NCI-H2107 treated with DMSO at 0.1 percent for 48 hours (cell line): ENCODE data around the gene SLC5A4.
"Not testable (repeated sequence)": the region's sequence is repeated elsewhere in the genome, so short reads cannot be mapped to it uniquely, and the experiment has no call there.

ENCODE experiments used
- DNase-seq: peaks from one replicate; lab custom pipeline; 2025; ENCODE audit not compliant: unreplicated experiment; lab: John Stamatoyannopoulos, UW

Gene SLC5A4

DNA sequence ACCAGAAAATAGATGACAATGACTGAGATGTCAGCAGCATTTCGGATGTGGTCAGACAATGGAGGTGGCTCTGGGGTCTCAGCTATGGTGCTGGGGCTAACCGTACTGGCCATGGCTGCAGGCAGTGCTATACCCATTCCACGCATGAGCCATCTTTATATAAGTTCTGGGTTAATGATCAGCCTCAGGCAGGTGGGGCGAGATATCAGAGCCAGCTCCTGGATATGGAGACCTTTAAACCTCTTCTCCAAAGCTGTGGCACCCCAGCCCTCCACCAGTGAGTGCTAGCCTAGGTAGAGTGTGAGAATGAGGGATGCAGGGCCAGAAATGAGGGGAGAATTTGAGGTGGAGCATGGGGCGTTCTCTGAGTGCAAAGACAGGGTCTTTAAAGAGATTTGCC, at the start of gene SLC5A4:
SLC5A4 (minus strand) TSS at position 131 of the 400 bp plus-strand sequence; CDS start at position 113, 18 bp downstream.
- DNase-seq = no peak

DNA sequence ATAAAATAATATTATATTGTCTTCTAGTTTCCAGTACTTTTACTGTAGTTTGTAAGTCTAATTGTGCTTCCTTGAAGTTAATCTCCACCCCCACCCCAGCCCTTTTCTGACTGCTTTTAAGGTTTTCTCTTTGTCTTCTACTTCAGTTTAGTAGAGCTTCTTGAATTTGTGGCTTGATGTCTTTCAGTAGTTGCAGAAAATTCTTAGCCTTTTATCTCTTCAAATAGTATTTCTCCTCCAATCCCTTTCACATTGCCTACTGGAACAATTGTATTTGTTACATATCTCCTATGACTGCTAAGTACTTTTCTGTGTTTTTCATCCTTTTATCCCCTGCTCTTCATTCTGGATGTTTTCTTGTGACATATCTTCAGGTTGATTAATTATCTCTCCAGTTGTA, 38.8 kb upstream of the SLC5A4 start:
- DNase-seq = not testable (repeated sequence)

DNA sequence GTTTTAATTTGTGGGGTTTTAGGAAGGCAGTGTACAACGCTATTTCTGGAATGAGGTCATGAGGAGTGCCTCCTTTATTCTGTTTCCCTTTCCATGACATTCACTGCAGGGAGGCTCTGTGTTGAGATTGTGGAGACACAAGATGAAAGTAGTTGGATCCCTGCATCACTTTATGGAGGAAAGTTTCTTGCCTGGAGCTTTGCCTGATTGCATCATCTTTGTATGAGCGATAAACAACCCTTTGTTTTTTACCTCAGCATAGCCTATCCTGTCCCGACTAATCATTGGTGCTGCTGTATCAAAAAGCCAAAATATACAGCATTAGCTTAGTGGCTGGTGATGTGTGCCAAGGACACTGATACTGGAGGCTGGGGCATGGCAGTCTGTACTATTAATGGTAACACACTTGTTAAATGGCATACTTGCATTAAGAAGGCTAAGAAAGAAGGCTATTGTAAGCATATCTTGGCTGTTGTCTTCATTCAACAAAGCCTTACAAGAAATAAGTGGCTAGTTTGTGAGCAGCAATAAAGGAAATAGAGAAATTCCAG, 31.2 kb upstream of the SLC5A4 start:
- DNase-seq = no peak

DNA sequence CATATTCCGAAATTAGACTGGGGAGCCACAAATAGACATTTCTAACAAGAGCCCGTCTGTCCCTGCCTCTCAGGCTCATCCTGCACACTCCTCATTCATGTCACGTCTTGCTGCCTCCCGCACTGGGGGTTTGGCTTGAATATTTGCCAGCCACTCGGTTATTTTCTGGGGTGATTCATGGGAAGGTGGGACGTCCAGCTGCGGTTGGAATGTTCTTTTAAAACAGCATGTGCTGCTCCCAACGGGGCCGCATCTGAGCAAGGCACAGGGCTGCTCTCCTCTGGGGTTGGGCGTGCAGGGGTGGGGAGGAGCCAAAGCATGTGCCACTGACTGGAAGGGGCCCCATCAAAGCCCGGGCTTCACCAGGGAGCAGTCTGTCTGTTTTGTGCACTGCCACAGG, 25.9 kb upstream of the SLC5A4 start:
- no peak for DNase-seq

DNA sequence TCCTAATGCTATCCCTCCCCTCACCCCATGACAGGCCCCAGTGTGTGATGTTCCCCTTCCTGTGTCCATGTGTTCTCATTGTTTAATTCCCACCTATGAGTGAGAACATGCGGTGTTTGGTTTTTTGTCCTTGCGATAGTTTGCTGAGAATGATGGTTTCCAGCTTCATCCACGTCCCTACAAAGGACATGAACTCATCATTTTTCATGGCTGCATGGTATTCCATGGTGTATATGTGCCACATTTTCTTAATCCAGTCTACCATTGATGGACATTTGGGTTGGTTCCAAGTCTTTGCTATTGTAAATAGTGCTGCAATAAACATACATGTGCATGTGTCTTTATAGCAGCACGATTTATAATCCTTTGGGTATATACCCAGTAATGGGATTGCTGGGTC, 20.2 kb upstream of the SLC5A4 start:
- DNase-seq = not testable (repeated sequence)

DNA sequence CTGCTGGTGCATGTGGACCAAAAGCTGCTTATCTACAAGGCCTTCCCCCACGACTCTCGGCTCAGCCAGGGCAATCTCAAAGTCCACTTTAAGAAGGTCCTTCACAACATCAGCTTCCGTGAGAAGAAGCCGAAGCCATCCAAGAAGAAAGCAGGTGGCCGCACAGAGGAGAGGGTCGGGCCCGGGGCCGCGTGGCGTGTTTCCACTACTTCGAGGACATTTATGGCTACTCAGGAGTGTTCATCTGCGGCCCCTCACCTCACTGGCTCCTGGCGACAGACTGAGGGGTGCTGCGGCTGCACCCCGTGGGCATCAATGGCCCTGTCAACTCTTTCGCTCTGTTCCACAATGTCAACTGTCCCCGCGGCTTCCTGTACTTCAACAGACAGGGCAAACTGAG, 16.2 kb upstream of the SLC5A4 start:
- DNase-seq = no peak

DNA sequence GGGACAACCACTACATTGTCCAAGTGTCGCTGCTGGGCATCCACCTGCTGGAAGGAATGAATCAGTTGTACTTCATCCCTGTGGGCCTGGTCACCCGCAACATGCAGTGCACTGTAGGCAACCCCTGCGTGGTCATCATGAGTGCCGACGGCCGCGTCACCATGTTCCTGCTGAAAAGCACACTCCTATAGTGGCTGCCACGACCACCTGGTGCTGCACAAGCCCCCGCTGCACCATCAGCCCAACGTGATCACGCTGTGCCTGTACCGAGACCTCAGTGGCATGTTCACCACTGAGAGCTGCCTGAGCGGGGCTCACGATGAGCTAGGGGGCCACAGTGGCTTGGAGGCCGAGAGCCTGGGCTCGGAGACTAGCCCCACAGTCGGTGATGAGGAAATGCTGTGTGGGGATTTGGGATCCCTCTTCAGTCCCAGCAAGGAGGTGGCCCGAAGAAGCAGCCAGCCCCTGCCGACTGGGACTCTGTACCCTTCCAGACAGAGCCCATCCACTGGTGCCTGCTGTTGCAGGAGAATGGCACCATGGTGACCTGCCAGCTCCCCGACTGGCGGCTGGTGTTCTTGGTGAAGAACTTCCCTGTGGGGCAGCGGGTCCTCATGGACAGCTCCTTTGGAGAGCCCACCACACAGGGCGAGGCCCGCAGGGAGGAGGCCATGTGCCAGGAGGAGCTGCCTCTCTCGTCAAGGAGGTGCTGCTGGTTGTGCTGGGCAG, 15.7 kb upstream of the SLC5A4 start:
- DNase-seq = no peak

DNA sequence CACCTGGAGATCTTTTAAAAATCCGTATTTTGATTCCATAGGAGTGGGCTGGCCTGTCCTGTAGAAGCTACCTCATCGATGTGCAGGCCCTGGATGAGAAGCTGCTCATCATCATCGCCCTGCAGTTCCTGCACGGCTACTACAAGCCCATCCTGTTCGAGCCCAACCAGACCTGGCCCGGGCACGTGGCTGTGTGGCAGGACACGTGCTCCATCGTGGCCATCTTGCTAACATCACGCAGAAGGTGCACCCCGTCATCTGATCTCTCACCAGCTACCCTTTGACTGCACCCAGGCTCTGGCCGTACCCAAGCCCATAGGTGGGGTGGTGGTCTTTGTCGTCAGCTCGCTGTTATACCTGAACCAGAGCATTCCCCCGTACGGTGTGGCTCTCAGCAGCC, 14.2 kb upstream of the SLC5A4 start:
- DNase-seq = no peak

DNA sequence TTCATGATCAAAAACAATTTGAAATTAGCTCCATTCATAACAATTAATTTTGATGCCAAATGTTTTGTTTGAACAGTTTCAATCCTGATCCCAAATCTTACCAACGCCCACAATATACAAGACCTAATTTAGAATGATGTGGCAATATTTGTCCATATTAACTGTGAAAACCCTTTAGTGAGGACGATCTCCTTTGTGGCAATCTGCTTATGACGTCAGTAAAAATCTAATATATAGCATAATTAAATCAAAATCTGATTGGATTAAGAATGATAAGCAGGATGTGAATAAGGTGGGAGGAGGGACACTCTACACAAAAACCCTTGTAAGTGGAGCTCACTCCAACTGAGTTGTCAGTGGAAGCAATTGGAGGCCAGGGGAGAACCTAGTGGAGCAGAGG, 11.9 kb upstream of the SLC5A4 start:
- no peak for DNase-seq

DNA sequence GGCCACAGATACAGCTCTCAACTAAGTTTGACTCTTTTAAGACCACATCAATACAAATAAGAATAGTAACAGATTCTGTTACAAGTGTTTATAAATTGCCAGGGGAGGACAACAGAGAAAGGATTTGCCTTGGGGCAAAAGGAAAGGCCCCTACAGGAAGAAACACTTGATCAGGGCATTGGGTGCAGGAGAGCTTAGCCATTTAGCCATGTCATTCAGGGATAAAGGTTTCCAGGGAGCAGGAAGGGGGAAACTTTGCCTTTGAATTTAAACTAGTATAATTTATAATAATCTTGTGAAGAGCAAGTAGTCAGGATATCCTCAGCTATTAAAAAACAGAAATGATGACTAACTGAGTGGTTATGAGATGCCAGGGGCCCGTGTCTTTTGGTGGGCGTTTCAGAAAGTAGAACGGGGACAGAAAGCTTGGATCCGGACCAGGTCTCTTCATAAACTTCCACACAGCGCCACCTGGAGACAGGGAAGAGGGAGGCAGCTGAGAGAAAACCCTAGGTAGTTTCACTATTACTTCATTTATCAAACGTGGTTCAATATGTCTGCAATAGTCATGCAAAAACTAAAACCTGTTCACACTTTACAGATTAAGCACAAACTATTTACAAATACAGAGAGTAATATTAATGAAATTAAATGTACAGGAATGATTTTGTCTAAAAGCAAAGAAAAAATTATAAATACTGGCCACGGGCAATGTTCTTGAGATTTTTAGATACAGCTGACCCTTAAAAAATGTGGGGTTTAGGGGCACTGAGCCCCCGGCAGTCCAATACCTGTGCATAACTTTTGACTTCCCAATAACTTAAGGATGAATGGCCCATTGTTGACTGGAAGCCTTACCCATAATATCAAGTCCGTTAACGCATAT, 11.0 kb upstream of the SLC5A4 start:
- peak; percentile 38 for DNase-seq

DNA sequence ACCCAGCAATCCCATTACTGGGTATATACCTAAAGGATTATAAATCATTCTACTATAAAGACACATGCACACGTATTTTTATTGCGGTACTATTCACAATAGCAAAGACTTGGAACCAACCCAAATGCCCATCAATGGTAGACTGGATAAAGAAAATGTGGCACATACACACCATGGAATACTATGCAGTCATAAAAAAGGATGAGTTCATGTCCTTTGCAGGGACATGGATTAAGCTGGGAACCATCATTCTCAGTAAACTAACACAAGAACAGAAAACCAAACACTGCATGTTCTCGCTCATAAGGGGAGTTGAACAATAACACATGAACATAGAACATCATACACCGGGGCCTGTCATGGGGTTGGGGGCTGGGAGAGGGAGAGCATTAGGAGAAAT, 8.5 kb upstream of the SLC5A4 start:
- DNase-seq = not testable (repeated sequence)

DNA sequence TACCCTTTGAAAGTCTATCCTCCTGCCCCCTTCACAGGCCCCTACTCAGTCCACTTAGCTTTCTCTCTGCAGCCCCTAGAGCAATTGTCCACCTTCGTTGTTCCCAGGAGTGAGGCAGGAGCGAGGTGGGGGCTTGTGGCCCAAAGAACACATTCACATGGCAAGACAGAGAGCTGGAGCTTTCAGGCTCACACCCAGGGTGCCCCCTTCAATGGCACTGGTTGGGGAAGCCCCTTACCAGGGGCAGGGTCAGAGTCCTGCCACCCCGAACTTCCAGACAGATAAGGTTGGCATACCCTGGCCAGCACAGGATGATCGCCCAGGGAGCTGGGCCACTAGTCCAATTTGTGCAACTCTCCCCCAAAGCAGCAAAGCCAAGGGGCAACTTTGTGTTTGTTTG, 6.2 kb upstream of the SLC5A4 start:
- no peak for DNase-seq

DNA sequence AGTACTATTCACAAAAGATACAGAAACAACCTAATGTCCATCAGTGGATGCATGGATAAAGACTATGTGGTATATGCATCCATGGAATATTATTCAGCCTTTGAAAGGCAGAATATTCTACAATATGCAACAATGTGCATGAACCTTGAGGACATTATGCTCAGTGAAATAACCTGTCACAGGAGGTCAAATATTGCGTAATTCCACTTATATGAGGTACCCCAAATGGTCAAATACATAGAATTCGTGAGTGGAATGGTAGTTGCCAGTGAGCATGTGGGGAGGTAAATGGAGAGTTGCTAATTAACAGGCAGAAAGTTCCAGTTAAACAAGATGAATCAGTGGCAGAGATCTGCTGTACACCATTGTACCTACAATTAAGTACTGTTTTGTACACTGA, 3.6 kb upstream of the SLC5A4 start:
- DNase-seq = no peak

DNA sequence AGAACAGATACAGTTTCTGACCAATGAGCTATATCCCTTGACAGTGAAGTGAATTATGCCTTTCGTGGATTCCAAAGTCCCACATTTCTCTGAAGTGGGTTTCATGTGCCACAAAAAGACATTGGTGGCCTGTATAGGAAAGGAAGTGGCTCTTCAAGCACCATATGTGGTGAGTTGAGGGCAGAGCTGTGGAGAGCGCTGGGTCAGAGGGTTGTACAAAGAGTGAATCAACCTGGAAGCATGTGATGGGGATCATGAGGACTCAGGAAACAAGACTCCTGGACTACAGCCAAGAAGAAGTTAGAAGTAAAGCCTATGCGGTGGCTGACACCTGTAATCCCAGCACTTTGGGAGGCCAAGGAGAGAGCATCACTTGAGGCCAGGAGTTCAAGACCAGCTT, 579 bp upstream of the SLC5A4 start:
- DNase-seq = no peak

DNA sequence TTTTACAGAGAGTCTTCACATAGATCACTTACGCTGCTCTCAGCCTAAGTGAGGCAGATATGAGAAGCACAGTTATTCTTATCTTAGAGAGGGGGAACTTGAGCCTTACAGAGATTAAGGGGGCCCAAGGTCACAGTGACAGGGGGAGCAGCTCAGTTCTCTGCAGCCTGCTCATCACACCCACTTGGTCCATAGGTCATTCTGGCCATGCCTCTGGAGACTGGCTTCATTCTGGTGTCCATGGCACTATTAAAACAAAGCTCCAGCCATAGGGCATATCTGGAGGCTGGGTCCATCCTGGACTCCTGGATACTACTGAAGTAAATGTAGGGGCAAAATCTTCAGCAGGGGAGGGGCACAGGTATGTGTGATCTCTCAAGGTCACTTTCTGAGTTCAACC, 5.9 kb downstream of the SLC5A4 start:
- DNase-seq = no peak

DNA sequence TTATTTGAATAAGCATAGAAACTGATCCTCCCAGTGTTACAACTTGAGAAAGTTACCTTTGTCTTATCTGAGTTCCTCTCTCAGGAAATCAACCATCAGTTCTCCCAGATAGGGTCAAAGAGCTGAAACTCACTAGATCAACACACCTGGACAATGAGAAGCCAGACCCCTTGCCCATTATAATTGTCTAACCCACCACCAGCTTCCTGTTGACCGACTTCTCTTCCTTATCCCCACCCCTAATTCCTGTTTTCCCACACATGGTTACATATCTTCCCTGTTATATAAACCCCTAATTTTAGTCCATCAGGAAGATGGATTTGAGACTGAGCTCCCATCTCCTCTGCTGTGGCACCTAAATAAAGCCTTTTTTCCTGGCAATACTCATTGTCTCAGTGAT, 6.9 kb downstream of the SLC5A4 start:
- DNase-seq = no peak

DNA sequence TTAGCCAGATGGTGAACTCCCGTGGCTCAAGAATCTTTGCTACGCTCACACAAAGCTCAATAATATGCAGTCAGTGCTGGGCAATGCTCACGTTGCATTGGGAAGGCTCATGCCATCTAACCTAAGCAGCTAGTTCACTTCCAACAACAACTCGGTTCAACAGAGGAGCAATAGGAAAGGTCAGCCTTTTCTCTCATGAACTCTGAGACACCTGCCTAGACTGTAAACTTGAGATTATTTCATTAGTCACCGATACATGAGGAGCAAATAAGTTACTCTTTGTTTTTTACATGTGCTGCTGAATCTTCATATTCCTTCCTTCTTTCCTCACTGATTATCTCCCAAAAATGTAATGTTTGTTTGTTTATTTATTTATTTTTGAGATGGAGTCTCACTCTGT, 9.0 kb downstream of the SLC5A4 start:
- no peak for DNase-seq

DNA sequence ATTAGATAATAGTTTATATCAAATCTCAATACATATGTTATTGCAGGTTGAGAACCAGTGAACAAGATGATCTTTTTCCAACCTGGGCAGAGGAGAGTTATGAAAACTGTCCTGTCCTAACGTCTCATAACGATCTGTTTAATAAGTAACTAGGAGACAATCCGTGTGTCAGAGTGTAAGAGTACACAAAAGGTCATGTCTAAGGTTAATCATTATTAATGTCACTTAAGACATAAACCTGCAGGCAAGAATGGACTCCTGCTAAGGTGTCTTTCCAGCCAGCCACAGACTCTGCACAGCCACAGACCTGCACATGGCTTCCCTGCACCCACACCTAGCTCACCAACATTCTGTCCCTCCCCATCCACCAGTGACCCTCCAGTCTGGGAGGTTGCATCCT, 10.1 kb downstream of the SLC5A4 start:
- no peak for DNase-seq

DNA sequence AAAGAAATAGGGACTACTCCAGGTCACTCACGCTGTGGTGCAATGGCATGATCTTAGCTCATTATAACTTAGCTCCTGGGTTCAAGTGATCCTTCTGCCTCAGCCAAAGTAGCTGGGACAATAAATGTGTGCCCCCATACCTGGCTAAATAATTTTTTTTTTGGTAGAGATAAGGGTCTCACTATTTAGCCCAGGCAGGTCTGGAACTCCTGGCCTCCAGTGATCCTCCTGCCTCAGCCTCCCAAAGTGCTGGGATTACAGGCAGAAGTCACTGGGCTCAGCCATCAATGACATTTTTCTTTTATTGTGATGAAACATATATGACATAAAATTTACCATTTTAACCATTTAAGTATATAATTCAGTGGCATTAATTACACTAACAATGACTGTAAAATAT, 10.6 kb downstream of the SLC5A4 start:
- DNase-seq = no peak

DNA sequence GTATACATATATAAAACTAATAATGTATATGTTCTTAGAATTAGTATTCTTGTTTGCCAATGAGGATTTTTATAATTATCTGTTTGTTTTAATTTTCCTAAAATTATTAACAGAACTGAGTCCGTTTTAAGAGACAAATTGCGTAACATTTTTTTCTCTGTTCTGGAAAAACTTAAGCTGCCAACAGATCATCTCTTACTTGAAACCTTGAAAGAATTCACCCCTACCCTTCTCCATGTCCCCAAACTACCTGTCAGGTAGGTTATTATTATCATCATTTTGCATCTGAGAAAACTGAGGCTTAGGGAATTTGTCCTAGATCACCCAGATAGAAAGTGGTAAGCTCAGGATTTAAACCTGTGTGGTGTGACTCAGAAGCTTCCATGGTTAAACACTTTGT, 14.7 kb downstream of the SLC5A4 start:
- DNase-seq = no peak

DNA sequence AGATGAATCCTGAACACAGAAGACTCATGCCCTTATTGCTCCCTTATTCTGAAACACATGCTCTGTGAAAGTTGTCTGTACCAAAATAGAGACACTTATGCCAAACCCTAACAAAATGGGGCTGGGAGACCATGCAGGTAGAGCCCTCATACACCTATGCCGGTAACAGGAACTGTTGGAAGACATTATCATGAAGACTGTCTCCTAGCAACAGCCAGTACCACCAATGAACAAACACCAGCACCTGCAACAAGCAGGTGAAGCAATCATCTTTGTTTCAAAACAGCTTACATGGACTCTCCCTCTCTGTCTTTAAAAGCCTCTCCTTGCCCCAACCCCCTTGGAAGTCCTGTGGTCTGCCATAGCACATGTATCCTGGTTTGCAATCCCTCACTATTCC, 17.2 kb downstream of the SLC5A4 start:
- DNase-seq = peak; percentile 49

DNA sequence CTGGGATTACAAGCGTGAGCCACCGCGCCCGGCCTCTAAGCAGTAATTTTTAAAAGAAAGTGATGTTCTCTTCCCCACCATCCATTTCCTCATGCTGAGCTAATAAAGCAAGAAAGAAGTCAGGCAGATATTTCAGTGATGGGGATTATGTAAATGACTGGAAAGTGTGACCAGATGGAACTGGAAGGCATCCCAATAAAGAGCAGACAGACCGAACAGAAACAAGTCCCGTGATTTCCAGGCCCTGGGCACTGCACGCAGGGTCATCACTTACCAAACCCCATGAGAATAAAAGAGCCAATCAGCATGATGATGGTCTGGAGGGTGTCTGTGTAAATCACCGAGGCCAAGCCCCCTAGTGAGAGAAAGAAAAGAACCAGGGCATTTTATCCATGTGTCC, 18.2 kb downstream of the SLC5A4 start:
- no peak for DNase-seq
